GM12865 (cell line): Measurements from ENCODE around the gene TNS3.

Source experiments
- DNase-seq: peaks from one replicate; pipeline ENCODE4 v3.0.0; 2010; ENCODE audit warnings: low read depth
- H3K4me3 ChIP-seq: 2 replicates; pipeline ENCODE4 v1.5.1; 2011; ENCODE audit warnings: mild to moderate bottlenecking, low read depth, low read length, control low read depth
- TF ChIP-seq, protein P1 (sequence below): IDR thresholded peaks from 2 replicates; pipeline ENCODE4 v1.5.1; 2011; ENCODE audit warnings: low read length, control low read depth, low read depth, inconsistent platforms; ENCODE audit not compliant: insufficient read depth; ENCODE audit errors: missing control alignments

Gene TNS3

DNA sequence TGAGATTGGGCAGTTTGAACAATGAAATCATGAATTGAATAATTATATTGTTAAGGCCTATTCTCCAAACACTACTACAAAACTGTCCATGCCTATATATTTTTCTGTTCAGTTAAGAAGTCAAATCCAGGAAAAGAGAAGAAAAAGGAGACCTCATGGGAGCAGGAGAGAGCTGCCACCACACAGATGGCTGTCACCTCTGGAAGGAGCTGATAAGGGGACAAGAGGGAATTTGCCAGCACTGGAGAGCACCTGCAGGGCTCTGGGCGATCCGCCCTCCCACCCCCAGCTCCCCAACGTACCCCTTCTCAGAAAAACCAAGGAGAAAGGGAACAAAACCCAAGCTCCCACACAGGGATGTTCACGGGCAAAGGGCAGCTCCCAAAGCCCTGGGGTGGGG, 227.8 kb downstream of the TNS3 start:
- H3K4me3 ChIP-seq: no peak overlapping the region
- TF ChIP-seq, protein P1, sequence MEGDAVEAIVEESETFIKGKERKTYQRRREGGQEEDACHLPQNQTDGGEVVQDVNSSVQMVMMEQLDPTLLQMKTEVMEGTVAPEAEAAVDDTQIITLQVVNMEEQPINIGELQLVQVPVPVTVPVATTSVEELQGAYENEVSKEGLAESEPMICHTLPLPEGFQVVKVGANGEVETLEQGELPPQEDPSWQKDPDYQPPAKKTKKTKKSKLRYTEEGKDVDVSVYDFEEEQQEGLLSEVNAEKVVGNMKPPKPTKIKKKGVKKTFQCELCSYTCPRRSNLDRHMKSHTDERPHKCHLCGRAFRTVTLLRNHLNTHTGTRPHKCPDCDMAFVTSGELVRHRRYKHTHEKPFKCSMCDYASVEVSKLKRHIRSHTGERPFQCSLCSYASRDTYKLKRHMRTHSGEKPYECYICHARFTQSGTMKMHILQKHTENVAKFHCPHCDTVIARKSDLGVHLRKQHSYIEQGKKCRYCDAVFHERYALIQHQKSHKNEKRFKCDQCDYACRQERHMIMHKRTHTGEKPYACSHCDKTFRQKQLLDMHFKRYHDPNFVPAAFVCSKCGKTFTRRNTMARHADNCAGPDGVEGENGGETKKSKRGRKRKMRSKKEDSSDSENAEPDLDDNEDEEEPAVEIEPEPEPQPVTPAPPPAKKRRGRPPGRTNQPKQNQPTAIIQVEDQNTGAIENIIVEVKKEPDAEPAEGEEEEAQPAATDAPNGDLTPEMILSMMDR: no peak
- DNase-seq: no peak

DNA sequence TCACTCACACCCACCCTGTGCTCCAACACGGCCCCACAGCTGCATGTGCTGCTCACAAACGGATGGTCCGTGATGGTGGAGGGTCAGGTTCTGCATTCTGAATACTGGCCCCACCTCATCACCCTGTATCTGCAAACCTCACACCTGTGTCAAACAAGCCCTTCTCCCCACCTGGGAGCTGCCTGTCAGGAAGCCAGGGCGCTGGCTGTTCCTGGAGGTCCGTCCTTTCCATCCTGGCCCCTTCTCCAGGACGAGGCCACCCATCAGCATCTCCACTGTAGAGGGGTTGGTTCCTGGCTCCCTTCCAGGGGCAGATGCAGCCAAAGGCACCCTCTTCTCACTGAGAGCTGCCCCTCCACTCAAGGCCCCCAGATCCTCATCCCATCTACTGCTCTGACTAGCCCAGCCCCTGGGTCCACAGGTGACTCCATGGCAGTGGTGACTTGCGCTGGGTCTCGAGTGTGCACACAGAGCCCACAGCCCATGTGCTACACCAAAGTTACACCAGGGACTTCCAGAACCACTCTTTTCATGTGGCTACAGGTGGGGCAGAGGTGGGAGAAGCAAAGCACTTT, 229.4 kb downstream of the TNS3 start:
- no peak overlapping the region for H3K4me3 ChIP-seq
- DNase-seq: no peak
- TF ChIP-seq, protein P1: no peak

DNA sequence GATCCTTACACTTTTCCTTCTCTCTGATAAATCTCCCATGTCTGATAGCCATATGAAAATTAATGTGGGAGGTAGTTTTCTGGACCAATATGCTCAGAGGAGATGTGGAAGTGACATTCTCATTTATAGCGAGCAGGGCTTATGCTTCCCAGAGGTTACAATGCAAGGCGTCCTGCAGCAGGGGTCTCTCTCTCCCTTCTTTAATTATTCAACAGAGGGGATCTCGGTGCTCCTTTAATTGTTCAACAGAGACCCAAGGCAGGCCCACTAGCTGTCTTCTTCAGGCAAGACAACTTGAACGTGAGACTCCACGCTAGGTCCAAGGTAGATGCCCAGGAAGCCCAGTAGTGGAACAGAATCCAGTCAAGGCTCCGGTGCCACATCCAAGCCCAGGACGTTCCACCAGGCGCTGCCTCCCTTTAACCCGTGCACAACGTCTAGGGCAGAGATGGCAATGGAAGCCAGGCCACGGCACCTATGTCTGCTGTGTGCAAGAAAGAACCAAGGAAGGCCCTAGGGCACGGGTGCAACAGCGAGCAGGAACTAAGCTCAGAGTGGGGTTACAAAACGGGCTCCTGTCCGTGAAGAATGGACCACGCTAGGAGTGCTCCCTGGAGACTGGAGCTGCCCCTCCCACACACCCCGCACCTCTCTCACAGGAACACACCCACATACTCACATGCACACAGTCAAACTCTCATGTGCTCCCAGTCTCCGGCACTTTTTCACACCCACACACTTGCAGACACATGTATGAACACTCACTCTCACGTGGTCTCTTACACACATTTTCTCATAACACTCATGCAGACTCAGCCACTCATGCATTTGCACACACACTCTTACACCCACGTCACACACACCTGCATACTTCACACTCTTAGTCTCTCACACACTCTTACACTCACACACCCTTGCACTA, 230.4 kb downstream of the TNS3 start:
- no peak overlapping the region for H3K4me3 ChIP-seq
- TF ChIP-seq, protein P1: no peak
- DNase-seq: no peak

DNA sequence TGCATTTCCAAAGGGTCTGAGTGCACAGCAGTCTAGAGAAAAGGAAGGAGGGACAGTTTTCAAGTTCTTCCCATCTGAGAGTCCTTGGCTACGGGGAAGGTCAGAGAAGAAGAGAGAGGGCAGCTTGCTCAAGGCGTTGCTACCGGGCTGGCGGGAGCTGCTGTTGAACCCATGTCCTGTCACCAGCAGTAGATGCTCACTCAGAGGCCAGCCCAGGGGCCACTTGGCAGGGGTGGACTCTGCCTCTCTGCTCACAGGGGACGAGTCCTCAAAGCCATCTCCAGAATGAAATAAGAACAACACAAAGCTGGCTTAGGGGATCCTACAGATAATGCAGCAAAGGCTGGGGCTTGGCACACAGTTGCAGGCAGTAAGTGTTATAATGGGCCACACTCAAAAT, 231.5 kb downstream of the TNS3 start:
- TF ChIP-seq, protein P1: no peak
- no peak for DNase-seq
- no peak overlapping the region for H3K4me3 ChIP-seq

DNA sequence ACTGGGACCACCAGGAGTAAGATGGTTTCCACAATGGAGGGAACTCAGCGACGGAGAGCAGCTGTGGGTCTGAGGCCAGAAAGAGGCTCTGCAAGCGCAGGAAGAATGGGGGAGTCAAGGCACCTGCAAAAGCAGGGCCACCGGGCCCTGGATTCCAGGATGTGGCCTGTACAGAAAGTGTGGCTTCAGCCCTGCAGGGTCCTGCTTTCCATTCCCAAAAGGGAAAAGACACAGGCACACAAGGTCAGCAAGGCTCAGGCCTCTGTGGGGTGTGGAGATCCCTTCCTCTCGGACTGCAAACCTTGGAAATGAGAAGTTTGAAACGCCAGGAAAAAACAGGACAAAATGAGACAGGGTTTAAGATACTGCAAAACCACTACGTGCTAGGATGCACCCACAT, 232.5 kb downstream of the TNS3 start:
- no peak overlapping the region for H3K4me3 ChIP-seq
- TF ChIP-seq, protein P1: no peak
- no peak for DNase-seq

DNA sequence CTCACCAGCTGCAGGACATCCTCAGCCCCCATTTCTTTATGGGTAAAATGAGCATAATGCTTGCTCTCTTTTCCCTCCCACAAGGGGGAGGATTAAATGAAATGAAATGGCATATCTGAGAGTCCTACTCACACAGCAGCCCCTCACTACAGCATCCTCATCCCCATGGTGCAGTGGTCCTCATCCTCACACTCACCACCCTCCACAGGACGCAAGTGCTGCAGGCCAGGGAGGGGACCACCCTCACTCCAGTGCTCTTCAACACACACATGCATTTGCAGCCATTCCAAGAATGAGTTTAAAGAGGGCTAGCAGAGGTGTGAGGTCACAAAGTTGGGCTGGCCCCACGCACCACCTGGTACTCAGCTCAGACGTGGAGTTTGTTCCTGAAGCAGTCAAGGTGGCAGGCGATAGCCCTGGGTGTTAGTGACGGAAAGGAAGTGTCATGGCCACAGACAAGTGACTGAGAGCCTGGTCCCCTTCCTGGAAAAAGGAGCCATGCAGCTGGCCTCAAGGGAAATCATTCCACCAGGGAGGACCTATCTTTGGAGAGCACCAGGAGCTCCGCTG, 234.0 kb downstream of the TNS3 start:
- no peak overlapping the region for H3K4me3 ChIP-seq
- no peak for DNase-seq
- TF ChIP-seq, protein P1: no peak
